GM18867 (cell line): Measurements from ENCODE around the gene MATN4.
"Not testable (repeated sequence)": the region's sequence is repeated elsewhere in the genome, so short reads cannot be mapped to it uniquely, and the experiment has no call there.

Experiments used
- ATAC-seq: cut with Tn5 transposase; IDR thresholded peaks from one replicate; pipeline ENCODE4 v1.9.1; 2021; ENCODE audit warnings: mild to moderate bottlenecking, moderate library complexity; ENCODE audit not compliant: unreplicated experiment

The MATN4 gene, protein sequence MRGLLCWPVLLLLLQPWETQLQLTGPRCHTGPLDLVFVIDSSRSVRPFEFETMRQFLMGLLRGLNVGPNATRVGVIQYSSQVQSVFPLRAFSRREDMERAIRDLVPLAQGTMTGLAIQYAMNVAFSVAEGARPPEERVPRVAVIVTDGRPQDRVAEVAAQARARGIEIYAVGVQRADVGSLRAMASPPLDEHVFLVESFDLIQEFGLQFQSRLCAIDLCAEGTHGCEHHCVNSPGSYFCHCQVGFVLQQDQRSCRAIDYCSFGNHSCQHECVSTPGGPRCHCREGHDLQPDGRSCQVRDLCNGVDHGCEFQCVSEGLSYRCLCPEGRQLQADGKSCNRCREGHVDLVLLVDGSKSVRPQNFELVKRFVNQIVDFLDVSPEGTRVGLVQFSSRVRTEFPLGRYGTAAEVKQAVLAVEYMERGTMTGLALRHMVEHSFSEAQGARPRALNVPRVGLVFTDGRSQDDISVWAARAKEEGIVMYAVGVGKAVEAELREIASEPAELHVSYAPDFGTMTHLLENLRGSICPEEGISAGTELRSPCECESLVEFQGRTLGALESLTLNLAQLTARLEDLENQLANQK

DNA sequence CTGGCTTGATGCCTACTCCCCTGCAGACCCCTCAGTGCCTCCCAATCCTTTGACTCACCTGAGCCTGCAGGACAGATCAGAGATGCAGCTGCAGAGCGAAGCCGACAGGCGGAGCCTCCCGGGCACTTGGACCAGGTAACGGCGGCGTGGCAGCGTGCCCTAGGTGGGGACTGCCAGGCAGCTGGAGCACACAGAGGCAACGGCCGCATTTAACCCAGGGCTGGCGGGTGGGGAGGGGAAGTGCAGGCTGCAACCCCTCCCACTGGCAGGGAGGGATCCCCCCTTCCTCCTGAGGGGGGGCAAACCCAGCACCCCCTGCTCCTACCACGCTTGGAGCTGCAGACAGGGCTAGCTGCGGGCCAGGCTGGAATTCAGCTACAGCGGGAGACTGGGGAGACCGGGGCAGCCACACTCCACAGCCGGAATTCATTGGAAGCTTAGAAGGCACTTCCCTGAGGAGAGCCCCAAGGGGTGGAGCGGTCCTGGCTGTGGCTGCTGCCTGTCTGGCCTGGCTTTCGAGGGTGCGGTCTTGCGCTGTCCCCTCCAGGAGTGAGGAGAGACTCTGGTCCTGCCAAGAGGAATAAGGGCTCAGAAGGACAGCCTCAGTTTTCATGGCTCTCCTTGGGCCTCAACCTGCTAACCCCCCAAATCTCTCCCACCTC lies at the start of gene MATN4:
Gene MATN4, minus strand, starts transcription at position 183 of the 662 bp plus-strand sequence. CDS start 2,717 bp downstream, outside the sequence.
- ATAC-seq, result no peak

DNA sequence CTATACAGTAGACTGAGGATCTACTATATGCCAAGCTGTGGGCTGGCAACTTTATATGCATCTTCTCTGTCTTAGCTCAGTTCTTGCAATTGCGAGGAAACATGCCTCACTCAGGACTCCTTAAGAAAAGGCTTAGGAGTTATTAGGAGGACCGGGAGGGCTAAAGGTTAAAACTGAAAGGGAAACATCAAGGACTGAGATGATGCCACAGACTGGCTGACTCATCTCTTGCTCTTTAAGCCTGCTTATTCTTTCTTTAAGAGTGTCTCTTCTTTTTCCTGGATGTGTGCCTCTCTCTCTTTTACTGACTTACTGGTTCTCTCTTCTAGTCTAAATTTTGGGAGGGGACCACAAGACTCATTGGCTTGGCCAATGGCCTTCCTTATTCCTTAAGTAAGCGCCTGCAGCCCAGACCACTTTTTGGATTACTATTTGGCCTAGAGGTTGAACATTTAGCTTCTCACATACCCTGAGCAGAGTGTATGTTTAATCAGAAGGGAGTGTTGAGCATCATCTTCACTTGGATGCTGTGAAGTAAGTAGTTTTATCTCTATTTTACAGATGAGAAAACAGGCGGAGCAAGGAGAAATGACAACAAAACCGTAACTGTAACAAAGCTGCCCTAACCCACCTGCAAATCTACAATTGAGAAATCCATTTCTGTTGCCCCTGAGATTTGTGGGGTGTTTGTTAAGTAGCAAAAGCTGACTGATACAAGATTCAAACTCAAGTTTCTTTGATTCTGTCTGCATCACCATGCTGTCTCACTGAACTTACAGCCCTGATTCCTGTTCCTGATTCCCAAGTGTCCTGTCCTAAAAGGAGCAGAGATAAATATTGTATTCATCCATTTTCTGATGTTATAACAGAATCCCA lies 47.3 kb upstream of the MATN4 start:
- no peak for ATAC-seq

DNA sequence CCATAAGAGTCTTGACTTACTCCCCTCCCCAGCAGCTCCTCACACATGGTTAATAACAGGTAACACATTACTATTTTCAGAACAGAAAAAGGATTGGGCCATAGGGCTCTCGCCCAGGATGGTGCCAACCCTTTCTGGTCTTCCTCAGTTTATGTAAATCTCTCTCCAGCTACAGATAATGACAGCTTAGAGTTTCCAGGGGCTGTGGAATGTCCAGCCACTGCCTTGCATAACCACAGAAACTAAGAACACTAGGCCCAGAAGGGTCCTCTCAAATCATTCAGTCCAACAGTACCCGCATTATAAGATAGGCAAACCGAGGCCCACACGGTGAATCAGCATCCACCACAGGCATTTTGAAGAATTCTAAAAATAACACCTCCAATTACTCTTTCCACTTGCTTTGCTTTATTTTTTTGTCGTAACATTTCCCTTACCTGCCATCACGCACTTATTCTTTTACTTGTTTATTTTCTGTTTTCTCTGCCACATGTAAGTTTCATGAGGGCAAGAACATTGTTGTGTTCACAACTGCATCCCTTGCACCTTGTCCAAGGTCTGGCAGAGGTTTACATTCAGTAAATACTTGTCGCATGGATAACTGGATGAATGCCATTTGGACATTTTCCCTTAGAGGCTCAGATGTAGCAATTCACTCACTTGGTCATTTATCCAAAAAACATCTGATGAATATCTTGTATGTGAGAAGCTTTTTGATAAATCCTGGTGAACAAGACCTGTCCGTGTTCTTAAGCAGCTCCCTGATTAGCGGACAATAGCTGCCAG lies 46.5 kb upstream of the MATN4 start:
- no peak for ATAC-seq

DNA sequence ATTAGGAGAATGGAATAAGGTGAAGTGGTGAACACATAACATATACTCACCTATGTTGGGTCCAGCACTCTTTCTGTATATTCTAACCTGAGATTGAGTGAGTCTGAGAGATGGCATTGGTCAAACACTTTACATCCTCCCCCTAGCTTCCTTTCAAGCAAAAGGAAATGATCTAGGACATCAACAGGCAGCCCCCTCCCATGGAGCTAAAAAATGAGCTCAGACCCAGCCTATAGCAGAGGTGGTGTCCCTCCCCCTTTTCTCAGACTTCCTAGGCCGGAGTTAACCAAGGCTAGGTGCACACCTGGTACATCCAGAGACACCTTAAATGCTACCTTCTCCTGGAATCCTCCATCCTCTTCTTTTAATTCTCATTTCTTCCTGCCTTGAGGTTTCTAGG lies 45.6 kb upstream of the MATN4 start:
- no peak for ATAC-seq

DNA sequence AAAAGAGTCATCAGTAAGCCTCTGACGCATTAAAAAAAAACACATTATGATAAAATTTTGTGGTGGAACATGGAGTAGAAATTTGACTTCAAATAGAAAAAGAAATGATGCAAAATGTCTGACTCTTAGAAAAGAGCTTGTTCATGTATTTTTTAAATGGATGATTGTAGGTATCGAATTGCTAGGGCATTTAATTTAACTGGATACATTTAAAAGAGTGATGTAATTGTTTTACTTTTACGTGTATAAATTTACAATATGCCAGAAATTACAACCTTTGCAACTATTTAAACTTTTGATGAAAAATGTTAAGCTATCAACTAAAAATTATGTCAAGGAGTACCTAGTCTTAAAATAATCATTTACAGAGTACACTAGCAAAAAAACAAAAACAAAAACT lies 44.6 kb upstream of the MATN4 start:
- no peak for ATAC-seq

DNA sequence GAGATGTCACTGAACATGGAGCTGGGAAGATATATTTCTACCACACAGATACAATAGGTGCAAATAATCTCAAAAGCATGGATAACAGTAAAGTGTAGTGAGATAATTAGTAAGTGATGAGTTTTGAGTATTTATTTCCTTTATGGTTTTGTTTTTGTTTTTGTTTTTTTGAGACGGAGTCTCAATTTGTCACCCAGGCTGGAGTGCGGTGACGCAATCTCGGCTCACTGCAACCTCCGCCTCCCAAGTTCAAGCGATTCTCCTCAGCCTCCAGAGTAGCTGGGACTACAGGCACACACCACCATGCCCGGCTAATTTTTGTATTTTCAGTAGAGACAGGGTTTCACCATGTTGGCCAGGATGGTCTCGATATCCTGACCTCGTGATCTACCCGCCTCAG lies 42.7 kb upstream of the MATN4 start:
- not testable (repeated sequence) for ATAC-seq

DNA sequence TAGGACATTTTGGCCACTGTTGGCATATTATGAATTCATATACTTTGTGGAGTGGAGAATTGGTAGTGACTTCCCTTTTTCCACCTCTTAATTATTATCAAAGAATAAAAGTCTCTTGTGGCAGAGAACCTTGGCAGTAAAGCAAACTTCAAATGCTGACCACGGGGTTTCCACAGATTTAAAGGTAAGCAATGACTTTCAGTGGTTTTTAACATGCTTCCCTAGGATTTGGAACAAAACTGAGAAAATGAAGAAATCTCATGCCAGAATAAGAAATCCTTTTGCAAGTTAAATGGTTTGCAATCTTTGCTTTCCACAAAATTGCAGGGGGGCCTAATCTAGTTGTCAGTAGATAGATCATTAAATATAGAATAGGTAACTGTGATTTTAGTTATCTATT lies 42.1 kb upstream of the MATN4 start:
- no peak for ATAC-seq

DNA sequence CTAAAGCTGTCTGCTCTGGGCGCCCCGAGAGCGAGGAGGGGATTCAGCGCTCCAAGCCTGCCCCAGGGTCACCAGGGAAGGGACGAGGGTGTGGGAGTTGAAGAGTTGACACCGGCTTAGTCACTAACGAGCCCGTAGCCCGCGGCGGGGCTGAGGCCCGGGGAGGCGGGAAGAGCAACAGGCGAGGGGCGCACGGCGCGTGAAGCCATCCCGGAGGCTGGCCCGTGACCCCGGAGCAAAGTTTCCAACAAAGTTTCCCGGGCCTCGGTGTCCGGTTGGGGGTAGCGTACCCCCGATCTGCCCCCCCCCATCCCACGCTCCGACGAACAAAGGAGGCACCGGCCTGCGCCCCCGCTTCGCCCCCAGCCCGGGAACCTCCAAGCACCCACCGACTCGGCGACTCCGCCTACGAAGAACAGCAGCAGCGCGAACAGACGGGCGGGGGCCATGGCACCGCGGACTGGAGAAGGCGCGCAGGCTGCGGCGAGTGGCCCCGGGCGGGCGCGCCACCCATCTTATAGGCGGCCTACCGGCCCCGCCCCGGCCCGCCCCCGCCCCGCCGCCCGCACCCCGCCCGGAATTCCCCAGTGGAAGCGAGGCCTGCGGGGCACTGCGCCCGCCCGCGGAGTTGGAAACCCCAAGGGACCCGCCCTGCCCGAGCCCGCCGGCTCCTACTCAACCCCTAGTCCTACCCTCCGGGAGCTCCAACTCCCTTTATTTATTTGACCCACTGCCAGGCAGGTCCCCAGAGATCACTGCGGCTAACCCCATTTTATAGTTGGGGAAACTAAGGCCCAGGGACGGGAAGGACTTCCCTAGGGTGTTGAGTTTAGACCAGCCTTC lies 40.1 kb upstream of the MATN4 start, which contains the start of gene SDC4:
Gene SDC4, minus strand, starts transcription at position 489 of the 843 bp plus-strand sequence. Its CDS starts 40 bp downstream, at position 449.
- ATAC-seq, result peak; percentile 42

DNA sequence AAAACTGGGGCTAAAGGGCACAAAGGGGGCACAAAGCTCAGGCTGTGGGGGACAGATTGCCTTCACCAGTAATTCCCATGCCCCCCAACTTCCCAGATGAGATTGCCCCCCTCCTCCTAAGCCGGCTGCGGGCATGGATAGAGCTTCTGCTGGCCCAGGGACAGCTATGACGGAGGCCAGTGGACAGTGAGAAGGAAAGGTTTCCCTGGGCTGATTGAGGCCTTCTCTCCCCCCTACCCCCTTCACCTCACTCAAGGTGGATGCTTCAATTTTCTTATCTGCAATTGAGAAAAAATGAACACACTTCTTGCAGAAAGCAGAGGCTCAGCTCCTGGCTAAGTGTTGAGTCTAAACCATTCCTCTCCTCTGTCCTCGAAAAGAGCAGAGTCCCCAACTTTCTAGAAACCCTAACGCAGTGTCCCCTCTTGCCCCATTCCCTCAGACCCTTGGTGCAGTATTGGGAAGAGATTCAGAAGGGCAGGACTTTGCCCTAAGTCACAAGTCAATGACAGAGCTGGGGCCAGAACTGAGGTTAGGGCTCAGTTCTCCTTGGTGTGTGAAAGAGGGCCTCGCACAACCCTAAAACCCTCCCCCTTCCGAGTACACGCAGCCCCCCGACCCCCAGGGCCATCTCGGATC lies 39.3 kb upstream of the MATN4 start:
- ATAC-seq, result no peak

DNA sequence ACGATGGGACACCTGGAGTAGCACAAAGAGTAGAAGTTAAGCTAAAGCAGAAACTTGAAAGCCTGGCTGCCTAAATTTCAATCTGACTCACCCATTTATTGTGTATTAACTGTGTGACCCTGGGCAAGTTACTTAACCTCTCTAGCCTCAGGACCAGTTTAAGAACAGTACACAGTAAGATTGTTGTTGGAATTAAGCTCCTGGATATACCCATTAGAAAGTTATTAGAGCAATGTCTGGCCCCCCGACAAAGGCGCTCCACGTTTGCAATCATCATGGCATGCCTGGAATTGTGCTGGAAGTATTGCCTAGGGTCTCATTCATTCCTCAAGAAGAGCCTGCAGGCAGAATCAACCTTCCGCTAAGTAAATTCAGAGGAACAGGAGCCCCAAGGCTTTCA lies 38.8 kb upstream of the MATN4 start:
- no peak for ATAC-seq

DNA sequence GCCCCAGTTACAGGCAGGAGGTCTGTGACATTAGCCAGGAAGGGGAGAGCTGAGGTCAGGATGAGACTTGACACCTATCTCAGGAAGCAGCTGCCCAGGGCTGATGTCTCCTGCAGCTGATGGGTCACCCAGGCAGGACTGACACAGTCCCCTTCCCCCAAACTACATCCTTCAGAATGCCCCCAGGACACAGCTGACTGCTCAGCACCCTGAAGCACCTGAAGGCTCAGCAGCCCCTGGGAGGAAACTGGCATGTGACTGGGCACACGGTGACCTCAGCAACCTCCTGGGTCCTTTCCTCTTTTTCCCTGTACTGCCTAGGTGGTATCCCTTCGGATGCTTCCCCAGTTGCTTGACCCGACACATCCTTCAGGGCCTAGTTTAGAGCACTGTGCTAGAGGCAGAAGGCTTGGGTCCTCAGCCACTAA lies 38.2 kb upstream of the MATN4 start:
- no peak for ATAC-seq

DNA sequence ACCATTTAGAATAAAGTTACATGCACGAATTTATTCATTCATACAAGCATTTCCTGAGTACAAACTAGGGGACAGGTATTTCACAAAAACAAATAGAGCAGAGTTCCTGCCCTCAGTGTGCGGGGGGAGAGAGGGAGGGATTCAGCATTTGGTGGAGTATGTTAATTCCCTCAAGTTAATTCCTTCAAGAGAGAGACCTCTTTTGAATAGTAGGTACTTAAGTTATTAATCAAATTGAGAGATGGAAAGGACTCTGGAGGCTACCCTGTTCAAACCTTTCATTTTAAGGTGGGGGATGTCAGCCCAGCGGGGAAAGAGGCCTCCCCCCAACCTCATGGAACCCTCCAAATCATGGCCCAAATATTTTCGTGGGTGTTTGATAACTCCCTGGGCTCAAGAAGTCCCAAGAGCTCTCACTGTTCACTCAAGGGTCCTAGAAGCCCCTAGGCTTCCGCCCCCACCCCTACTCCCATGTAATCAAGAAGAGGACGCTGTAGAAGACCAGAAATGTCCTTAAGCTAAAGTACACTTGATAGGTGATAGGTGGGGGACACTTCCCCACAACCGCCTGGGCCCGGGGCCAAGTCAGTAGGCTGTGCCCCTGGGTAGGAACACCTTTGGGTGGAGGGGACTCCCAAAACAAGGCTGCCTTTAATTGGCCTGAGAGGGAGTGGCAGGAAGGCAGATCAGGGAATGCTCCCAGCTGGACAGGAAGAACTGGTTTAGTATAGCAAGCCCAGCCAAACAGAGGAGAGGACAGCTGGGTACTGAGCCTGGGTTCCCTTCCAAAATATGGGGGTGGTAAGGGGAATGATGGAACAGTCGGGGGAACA lies 37.2 kb upstream of the MATN4 start:
- ATAC-seq, result no peak

DNA sequence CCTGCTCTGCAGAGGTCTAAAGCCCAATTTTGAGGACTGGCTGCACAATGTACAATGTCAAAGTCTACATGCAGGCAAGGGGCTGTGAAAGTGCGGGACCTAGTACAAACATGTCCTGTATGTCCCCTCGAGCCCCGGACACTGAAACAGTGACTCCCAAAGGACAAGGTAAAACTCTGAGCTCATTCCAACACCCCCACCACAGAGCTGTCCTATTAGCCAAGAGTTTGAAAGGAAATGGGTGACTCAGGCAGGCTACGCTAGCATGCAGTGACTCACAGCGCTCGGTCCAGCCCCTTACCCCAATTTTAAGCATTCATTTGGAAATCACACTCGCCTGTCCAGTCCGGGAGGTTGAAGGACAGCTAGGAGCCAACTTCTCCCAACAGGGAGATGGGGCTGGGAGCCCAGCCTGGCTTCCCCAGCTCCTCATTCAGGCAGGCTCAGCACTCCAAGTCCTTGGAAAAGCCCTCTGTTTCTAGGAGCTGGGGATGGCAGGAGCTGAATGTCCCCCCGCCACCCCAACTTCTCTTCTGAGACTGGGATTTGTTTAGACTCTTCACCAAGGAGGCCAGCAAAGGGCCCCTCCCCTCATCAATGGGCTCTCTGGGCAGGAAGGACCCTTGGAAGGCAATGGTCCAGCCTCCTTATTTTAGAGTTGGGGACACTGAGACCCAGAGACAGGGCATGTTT lies 36.2 kb upstream of the MATN4 start:
- no peak for ATAC-seq

DNA sequence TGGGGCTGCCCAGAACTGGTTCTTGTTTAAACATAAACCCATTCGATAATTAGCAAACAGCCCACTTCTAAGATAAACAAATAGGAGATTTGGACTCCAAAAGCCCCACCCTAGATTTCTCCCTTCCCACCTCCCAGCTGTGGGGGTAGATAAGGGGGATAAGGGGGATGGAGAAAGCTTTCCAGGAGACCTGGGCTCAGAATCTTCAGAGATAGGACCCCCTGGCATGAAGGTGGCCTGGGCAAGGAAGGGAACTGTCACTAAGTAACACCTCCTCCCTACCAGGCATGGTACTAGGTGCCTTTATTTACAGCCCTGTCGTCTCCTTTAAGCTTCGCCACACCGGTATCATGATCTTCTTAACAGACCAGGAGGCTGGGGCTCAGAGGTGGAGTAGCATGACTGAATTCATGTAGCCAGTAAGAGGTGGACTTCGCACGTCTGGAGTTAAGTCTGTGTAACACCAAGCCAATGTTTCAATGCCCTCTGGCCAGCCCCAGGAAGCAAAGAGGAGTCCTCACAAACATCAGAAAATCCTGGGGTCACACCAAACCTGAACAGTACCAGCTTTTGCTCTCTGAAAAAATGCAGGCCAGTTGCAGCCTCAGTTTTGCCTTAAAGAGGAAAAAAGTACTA lies 35.6 kb upstream of the MATN4 start:
- ATAC-seq, result no peak

DNA sequence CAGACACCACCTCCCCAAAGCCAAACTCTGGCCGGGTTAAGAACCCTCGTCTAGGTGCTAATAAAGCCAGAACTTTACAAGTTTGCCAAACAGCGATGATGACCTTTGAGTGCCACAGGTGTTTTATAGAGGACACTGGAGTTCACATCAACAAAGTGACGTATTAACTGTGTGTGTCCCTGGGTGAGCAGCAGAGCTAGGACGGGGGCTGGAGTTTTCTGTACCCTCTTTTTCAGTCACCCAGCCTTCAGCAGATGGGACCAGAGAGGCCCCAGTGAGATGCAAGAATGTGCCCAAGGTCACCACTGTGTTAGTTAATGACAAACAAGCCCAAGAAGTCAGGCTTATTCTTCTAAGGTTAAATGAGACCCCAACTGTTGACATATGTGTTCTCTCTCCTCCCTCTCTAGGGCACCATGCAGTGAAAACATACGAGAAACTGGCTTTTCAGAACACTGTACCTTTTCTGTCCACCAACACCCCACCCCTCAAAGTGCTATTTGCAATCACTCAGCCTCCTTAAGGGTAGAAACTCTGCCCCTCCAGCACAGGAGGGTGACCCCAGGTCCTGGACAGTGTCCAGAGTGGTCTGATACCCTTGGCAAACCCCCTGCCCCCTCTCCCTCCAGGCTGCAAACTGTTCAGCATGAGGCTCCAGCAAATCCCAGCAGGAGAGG lies 34.9 kb upstream of the MATN4 start:
- no peak for ATAC-seq
